Erythroblast (primary cell): ENCODE data around the gene GSTA5.

Source experiments
- GATA1 ChIP-seq: IDR thresholded peaks from 2 replicates; pipeline ENCODE4 v1.6.1; 2011; ENCODE audit warnings: low read depth, mild to moderate bottlenecking, control low read depth, low read length, moderate library complexity
- POLR2A ChIP-seq: IDR thresholded peaks from 2 replicates; pipeline ENCODE4 v1.6.1; 2011; ENCODE audit warnings: mild to moderate bottlenecking, low read length

GRCh38 chr6:52820198-52820597, 20.4 kb downstream of the GSTA5 start:
- TF ChIP-seq POLR2A, result no peak
- TF ChIP-seq GATA1, result no peak
